HL-60/S4 treated with retinoic acid at 250 ng/mL for 4 days and 3 days (cell line): ENCODE results near the gene RGS8.

Experiments used
- in situ Hi-C: fragments of 300-500 bp; cut with MboI; formaldehyde crosslinking; loops from 2 replicates; pipeline ENCODE4 v1.7.0; 2022; ENCODE audit warnings: low sequenced_read_pairs

Gene RGS8

GRCh38 chr1:182672487-182672836, 11.9 kb downstream of the RGS8 start:
- in situ Hi-C loops = no loop called here

DNA sequence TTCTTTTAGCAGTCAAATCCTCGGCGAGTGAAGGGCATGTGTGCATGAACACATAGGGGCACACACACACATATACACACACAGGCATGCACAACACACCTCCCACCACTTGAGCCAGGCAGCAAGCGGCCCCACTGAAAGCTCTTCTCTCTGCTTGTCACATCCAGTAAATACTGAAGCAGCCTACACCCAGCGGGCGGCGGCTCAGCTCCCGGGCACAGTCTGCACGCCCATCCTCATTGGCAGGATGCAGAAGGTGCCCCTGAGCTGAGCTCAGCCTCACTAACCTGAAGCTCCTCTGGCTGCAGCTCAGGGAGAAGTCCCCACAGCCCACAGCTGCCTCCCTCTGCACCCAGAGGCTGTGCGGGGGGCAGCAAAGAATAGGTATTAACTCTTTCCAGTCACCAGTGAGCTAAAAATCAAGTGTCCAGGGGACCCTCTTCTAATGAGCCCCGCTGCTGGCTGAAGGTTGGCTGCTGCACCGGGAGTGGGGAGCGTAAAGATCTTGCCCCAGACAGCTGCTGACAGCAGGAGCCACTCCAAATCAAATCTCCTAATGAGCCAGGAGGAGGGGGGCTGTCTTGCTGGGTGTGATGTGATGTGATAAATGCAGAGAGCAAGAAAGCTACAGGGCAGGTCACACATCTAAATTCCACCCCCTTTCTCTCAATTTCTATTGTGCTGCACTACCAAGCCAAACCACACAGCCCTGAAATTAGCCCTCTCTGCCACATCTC, 12.5 kb downstream of the RGS8 start:
- in situ Hi-C loops = no loop called here

- in situ Hi-C loops = no loop called here
Observed at GRCh38 chr1:182670032-182670749, 14.2 kb downstream of the RGS8 start.

DNA sequence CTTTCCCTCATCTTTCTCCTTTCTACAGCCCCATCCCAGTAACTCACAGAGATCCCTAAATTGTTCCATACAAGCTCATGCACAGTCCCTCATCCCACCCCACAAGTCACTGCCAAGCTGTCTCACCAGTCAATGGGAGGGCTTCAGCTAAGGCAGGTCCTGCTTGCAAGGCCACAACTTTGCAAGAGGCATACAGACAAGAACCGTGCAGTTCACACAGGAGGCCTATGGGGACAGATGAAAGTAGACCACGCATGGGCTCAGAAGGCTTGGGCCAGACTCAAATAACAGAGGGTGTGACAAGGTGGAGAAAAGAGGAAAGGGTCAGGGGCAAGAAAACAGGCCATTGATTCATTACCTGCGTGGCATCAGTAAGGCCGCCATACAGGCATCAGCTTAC, 15.1 kb downstream of the RGS8 start:
- in situ Hi-C loops = no loop called here

DNA sequence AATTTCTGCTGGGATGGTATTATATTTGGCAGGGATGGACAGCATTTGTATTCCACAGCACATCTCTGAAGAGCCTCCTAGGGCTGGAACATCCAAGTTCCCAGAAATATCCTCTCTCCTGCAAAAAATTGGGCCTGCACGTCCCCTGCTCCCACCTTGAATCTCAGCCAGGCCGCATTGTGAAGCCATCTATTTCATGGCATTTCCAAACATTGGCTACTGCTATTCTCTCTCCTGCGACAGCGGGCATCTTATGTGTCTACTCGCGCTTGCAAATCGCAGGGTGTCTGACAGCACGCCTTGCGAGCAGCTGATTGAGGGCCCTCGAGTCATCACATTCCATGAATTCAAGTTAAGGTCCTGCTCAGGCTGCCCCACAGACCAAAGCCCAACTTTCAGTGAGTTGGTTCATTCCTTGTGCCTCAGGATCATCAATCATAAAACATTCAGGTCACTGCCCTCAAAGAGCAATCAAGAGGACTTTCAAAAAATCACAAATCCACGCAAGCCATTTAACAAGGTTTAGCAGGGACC, 15.8 kb downstream of the RGS8 start:
- in situ Hi-C loops = no loop called here

GRCh38 chr1:182667848-182668505, 16.4 kb downstream of the RGS8 start:
- in situ Hi-C loops = no loop called here

DNA sequence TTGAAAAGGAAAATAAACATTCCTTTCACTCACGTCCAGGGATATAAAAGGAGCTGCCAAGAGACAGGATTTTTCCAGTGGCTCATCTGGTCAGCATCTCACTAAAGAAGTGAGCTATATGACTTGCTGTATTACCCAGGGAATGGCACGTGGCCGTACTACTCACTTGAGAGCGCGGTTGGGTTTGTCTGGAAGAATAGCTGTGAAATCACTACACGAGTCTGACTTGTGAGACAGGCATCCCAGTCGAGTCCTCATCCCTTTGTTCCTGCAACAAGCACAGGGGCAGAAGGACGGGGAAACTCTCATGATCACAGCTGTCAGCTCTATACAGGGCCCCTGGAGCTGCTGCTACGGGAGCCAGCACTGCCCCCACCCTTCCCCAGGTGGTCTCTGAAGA, 17.7 kb downstream of the RGS8 start:
- in situ Hi-C loops = no loop called here

- in situ Hi-C loops = no loop called here
Observed at GRCh38 chr1:182664296-182664695, 20.1 kb downstream of the RGS8 start.

GRCh38 chr1:182662956-182663355, 21.4 kb downstream of the RGS8 start:
- in situ Hi-C loops = no loop called here

- in situ Hi-C loops = no loop called here
Observed at GRCh38 chr1:182662121-182662890, 22.1 kb downstream of the RGS8 start.

- in situ Hi-C loops = no loop called here
Observed at GRCh38 chr1:182658055-182658454, 26.3 kb downstream of the RGS8 start.

- in situ Hi-C loops = no loop called here
Observed at GRCh38 chr1:182656842-182657397, 27.5 kb downstream of the RGS8 start.

DNA sequence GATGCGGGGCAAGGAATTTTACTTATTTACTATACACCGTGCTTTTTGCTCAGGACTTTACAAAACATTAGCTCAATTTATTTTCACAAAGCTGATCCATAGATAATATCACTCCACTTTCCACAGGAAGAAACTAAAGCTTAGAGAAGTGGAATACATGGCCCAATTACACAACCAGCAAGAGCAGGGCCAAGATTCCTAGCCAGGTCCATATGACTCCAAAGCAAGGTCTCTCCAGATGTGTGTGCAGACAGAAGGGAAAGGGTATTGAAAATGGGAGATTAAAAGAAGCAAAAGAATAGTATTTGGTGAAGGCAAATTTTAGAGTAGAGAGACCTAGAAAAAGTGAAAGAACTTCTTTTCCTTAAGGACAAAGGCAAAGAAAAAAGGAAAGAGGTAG, 30.4 kb downstream of the RGS8 start:
- in situ Hi-C loops = no loop called here

DNA sequence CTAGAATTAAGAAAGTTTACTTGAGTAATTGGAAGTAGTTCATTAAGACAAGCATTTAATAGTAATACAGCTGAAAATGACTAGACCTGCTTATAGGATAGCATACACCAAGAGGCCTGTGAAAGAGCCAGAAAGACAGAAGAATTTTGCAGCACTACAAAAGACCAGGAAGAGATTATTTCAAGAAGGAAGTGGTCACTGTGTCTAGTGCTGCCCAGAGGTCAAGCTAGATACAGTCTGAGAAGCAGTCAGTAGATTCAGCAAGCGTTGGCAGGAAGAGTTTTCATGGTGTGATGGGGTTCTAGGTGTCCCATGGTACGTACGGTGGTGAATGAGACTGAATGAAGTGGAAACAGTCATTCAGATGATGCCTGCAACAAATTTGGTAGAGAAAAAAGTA, 31.5 kb downstream of the RGS8 start:
- in situ Hi-C loops = no loop called here

GRCh38 chr1:182651339-182651724, 33.1 kb downstream of the RGS8 start:
- in situ Hi-C loops = no loop called here

DNA sequence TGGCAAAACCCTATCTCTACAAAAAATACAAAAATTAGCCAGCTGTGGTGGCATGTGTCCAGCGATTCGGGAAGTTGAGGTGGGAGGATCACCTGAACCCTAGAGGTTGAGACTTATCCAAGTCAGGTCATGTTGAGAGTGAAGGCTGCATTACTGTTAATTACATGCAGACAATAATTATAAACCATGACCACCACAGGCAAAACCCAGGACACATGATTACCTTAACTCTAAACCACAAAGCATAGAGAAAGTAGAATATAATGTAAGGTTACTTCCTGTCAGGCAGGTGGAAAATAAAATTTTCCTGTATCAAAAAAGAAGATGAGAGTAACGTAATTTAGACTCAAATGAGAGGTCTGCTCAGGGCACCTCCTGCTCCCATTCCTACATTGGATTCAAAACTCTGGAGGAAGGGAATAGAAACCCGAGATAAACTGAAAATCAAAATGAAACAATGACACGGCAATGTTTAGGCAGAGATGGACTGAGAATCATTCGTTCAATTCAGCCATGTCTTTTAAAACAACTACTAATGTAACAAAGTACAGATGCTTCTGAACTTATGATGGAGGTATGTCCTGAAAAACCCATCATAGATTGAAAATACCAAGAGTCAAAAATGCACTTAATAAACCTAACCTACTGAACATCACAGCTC, 33.6 kb downstream of the RGS8 start:
- in situ Hi-C loops = no loop called here

GRCh38 chr1:182649041-182649440, 35.3 kb downstream of the RGS8 start:
- in situ Hi-C loops = no loop called here

DNA sequence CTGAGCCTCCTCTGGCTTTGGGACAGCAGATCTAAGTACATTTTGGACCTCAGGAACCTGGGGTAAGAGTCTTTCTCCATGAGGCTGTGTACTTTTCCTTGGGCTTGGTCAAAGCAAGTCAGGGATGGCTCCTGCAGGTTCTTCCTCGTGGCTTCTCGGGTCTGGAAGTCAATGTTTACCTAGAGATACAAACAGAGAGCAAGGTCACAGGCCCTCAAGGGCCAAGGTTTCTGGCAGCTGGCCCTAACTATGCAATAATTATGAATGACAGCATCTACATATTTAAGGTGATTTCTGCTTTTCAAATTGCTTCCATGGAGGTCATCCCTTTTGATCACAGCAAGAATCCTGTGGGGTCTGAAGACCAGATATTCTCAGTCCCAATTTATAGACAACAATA, 37.6 kb downstream of the RGS8 start:
- in situ Hi-C loops = no loop called here

DNA sequence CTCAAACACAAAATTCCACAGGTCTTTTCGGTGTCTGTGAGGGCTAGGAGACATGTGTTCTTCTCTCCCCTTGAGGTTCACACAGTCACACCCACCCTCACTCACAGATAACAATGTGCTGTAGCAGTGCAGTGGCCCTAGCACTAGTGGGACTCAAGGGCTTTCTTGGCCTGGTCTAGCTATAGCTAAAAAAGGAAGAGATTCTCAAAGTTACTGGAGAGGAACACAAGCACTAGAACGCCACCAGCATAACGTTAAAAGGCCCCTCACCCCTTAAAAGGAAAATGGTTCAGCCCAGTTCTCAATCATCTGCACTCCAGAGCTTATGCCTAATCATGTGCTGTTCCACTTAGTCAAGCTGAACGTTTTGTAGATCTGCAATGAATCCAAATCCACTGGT, 39.5 kb downstream of the RGS8 start:
- in situ Hi-C loops = no loop called here

GRCh38 chr1:182643699-182644098, 40.7 kb downstream of the RGS8 start:
- in situ Hi-C loops = no loop called here
